Prostate gland (tissue), 2 donors: ENCODE results near the gene DDIT3. TPM values are rescaled to one million over a fixed set of nuclear protein-coding genes. Genes with fewer than 3 reads are reported as not detected.

ENCODE experiments used
- DNase-seq: peaks from one replicate; pipeline ENCODE4 v3.0.0-alpha.2; 2019; ENCODE audit warnings: low spot score
- H3K27ac ChIP-seq, 2 donors: fragments of 200-600 bp; sonication (generic); 2 replicates each; pipeline ENCODE4 v1.5.1; 2017 to 2019
- H3K27me3 ChIP-seq: fragments of 200-600 bp; sonication (generic); replicated peaks from 2 replicates; pipeline ENCODE4 v1.5.1; 2019; ENCODE audit not compliant: insufficient read depth
- H3K36me3 ChIP-seq, 2 donors: fragments of 200-600 bp; sonication (generic); 1 replicate in 1 of 2; 2 replicates in 1 of 2; pipeline versions ENCODE4 v1.5.1 to v1.8.1; 2017 to 2019
- H3K4me1 ChIP-seq: fragments of 200-600 bp; sonication (generic); replicated peaks from 2 replicates; pipeline ENCODE4 v1.5.1; 2019
- H3K4me3 ChIP-seq, 2 donors: fragments of 200-600 bp; sonication (generic); 2 replicates each; pipeline ENCODE4 v1.5.1; 2017 to 2019
- H3K9me3 ChIP-seq: fragments of 200-600 bp; sonication (generic); 2 replicates; pipeline ENCODE4 v1.5.1; 2017
- POLR2A ChIP-seq: fragments of 450-650 bp; IDR thresholded peaks from one replicate; pipeline ENCODE4 v1.6.1; 2016; ENCODE audit warnings: antibody characterized with exemption, mild to moderate bottlenecking
- POLR2AphosphoS5 ChIP-seq: sonication (generic); formaldehyde crosslinking; IDR thresholded peaks from one replicate; pipeline ENCODE4 v1.6.1; 2017; ENCODE audit warnings: antibody characterized with exemption
- WGBS: methylation state at CpG from one replicate; pipeline ENCODE4 v1.1.5; 2018; 5-methylcytosine and 5-hydroxymethylcytosine counted together
- intact Hi-C: fragments of 100-400 bp; cut with DNase I; formaldehyde crosslinking; loops from one replicate; pipeline ENCODE4 v1.14.2; 2022
- total RNA-seq, 2 donors: library from RNA; depleted of rRNA; stranded (reverse); fragments of >200 nt; gene quantifications; one replicate each; pipeline ENCODE4 v1.1.0, GENCODE V29; 2016
- TF ChIP-seq, protein P1 (sequence below), 4 experiments: fragments of 200-600 bp in 2 of 4; fragments of 450-650 bp in 2 of 4; sonication (generic) in 2 of 4; IDR thresholded peaks; 1 replicate in 3 of 4; 2 replicates in 1 of 4; pipeline ENCODE4 v1.5.1; 2016 to 2019; ENCODE audit warnings: antibody characterized with exemption in 4 of 4, mild to moderate bottlenecking in 2 of 4, moderate library complexity in 2 of 4

Gene DDIT3
- total RNA-seq, 2 donors from 2014 or later, result 39.0 to 51.8 TPM

DNA sequence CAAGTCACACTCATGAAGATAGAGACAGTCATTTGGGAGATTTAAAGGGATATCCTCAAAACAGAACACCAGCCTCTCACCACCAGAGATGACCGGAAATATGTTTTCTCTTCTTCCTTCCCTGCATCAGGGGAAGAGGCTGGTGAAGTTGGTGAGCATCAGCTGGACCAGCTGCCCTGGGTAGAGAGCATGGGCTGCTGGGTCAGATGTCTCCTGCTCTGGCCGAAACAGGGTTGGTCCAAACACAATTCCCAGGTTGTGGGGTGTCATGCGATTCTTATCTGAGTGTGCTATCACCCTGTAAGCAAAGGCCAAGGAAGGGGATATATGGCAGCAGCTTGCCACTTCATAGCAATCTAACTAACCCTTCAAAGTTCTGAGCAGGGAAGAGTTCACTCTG lies 47.9 kb downstream of the DDIT3 start:
- intact Hi-C loops, result no loop called here
- Histone ChIP-seq H3K4me1 (peaks cover 13% of the 10 kb centered on the region), H3K4me3 (no peak overlapping the region), H3K36me3 (no peaks in the 10 kb centered on the region), H3K27me3 (peaks cover 10% of the 10 kb centered on the region), H3K27ac (no peak overlapping the region), H3K9me3 (no peaks in the 10 kb centered on the region)
- no peak for DNase-seq
- 83% methylated on average over 3 of the region's 3 CpGs for WGBS
- no peak for TF ChIP-seq POLR2A
- no peak for TF ChIP-seq POLR2AphosphoS5
- TF ChIP-seq, protein P1, sequence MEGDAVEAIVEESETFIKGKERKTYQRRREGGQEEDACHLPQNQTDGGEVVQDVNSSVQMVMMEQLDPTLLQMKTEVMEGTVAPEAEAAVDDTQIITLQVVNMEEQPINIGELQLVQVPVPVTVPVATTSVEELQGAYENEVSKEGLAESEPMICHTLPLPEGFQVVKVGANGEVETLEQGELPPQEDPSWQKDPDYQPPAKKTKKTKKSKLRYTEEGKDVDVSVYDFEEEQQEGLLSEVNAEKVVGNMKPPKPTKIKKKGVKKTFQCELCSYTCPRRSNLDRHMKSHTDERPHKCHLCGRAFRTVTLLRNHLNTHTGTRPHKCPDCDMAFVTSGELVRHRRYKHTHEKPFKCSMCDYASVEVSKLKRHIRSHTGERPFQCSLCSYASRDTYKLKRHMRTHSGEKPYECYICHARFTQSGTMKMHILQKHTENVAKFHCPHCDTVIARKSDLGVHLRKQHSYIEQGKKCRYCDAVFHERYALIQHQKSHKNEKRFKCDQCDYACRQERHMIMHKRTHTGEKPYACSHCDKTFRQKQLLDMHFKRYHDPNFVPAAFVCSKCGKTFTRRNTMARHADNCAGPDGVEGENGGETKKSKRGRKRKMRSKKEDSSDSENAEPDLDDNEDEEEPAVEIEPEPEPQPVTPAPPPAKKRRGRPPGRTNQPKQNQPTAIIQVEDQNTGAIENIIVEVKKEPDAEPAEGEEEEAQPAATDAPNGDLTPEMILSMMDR (IDR thresholded peaks at IDR 0.05), result no peak

DNA sequence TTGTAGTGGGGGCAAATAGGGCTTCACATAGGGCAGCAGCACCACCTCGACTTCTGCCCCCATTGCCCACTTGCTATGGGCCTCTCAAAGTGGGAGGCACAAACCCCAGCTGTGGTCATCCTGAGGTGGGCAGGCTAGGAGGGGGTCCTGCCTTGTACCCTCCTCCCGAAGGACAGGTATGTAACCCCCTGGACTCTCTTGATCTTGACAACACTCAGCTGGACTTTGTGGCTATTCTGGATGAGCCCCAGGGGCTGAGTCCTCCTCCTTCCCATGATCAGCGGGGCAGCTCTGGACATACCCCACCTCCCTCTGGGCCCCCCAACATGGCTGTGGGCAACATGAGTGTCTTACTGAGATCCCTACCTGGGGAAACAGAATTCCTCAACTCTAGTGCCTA lies 48.7 kb downstream of the DDIT3 start:
- Histone ChIP-seq H3K27ac (no peak overlapping the region), H3K4me3 (no peak overlapping the region), H3K36me3 (no peaks in the 10 kb centered on the region), H3K4me1 (peaks cover 13% of the 10 kb centered on the region), H3K9me3 (no peaks in the 10 kb centered on the region), H3K27me3 (peaks cover 10% of the 10 kb centered on the region)
- intact Hi-C loops, result no loop called here
- 97% methylated on average over 3 of the region's 3 CpGs for WGBS
- DNase-seq, result no peak
- TF ChIP-seq POLR2A (no peak), POLR2AphosphoS5 (no peak)

DNA sequence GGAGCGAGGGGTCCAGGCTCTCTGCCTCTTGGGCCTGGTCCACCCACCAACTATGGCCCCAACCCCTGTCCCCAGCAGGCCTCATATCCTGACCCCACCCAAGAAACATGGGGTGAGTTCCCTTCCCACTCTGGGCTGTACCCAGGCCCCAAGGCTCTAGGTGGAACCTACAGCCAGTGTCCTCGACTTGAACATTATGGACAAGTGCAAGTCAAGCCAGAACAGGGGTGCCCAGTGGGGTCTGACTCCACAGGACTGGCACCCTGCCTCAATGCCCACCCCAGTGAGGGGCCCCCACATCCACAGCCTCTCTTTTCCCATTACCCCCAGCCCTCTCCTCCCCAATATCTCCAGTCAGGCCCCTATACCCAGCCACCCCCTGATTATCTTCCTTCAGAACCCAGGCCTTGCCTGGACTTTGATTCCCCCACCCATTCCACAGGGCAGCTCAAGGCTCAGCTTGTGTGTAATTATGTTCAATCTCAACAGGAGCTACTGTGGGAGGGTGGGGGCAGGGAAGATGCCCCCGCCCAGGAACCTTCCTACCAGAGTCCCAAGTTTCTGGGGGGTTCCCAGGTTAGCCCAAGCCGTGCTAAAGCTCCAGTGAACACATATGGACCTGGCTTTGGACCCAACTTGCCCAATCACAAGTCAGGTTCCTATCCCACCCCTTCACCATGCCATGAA lies 49.2 kb downstream of the DDIT3 start:
- no peak for TF ChIP-seq POLR2A
- TF ChIP-seq POLR2AphosphoS5, result no peak
- TF ChIP-seq, protein P1 (IDR thresholded peaks at IDR 0.05), result no peak
- Histone ChIP-seq H3K27me3 (peaks cover 6% of the 10 kb centered on the region), H3K4me3 (no peak overlapping the region), H3K27ac (no peak overlapping the region), H3K4me1 (peaks cover 10% of the 10 kb centered on the region), H3K36me3 (no peaks in the 10 kb centered on the region), H3K9me3 (no peaks in the 10 kb centered on the region)
- intact Hi-C loops, result no loop called here
- WGBS, result 94% methylated on average over 4 of the region's 4 CpGs
- DNase-seq, result no peak

DNA sequence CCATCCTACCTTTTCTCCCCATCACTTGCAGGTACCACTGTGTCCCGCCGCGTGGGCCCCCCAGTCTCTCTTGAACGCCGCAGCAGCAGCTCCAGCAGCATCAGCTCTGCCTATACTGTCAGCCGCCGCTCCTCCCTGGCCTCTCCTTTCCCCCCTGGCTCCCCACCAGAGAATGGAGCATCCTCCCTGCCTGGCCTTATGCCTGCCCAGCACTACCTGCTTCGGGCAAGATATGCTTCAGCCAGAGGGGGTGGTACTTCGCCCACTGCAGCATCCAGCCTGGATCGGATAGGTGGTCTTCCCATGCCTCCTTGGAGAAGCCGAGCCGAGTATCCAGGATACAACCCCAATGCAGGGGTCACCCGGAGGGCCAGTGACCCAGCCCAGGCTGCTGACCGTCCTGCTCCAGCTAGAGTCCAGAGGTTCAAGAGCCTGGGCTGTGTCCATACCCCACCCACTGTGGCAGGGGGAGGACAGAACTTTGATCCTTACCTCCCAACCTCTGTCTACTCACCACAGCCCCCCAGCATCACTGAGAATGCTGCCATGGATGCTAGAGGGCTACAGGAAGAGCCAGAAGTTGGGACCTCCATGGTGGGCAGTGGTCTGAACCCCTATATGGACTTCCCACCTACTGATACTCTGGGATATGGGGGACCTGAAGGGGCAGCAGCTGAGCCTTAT lies 49.9 kb downstream of the DDIT3 start:
- no peaks in the 10 kb centered on the region for H3K36me3 ChIP-seq
- no peak overlapping the region for H3K4me3 ChIP-seq
- no peaks in the 10 kb centered on the region for H3K9me3 ChIP-seq
- DNase-seq, result no peak
- 95% methylated on average over 14 of the region's 14 CpGs for WGBS
- H3K4me1 ChIP-seq, result peaks cover 3% of the 10 kb centered on the region
- no peak for TF ChIP-seq POLR2A
- no peak for TF ChIP-seq POLR2AphosphoS5
- TF ChIP-seq, protein P1 (IDR thresholded peaks at IDR 0.05), result no peak
- H3K27ac ChIP-seq, result no peak overlapping the region
- intact Hi-C loops, result no loop called here
- peaks cover 6% of the 10 kb centered on the region for H3K27me3 ChIP-seq

DNA sequence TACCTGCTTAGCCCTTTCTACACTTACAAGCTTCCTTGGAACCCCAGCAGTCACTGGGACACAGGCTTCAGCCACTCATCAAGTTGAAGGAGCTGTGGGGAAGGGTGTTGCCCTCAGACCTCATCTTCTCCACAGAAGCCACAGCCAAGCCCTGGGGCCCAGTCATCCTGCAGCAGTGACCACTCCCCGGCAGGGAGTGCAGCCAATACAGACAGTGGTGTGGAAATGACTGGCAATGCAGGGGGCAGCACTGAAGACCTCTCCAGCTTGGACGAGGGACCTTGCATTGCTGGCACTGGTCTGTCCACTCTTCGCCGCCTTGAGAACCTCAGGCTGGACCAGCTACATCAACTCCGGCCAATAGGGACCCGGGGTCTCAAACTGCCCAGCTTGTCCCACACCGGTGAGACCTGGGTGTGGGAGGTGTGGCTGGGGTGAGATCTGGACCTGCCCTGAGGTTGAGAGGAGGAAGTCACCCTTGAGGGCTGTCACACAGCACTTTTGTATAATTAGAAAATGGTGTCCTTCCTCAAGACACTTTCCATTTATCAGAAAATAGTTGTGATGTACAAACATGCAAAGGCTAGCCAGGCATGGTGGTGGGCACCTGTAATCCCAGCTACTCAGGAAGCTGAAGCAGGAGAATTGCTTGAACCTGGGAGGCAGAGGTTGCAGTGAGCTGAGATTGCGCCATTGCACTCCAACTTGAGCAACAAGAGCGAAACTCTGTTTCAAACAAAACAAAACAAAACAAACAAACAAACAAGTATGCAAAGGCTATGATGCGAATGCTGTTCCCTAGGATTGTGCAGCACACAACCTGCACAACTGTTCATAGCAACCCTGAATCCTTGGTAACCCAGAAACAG lies 50.8 kb downstream of the DDIT3 start:
- TF ChIP-seq POLR2AphosphoS5 (no peak), POLR2A (no peak)
- TF ChIP-seq, protein P1 (IDR thresholded peaks at IDR 0.05), result no peak
- no peaks in the 10 kb centered on the region for H3K36me3 ChIP-seq
- 84% methylated on average over 10 of the region's 10 CpGs for WGBS

More for the DNA sequence above, 50.8 kb downstream of the DDIT3 start:
- Histone ChIP-seq H3K9me3 (no peaks in the 10 kb centered on the region), H3K4me3 (no peak overlapping the region), H3K27me3 (peaks cover 6% of the 10 kb centered on the region), H3K27ac (no peak overlapping the region), H3K4me1 (no peaks in the 10 kb centered on the region)
- intact Hi-C loops, result loop anchor here (10.0 kb wide), 1 partner anchor 155 kb away; no protein-coding TSS in a partner anchor
- DNase-seq, result no peak
